HG02763 (cell line): Measurements from ENCODE around the gene ADGRD1.
"Not testable (repeated sequence)": the region's sequence is repeated elsewhere in the genome, so short reads cannot be mapped to it uniquely, and the experiment has no call there.

Experiments
- ATAC-seq: cut with Tn5 transposase; IDR thresholded peaks from one replicate; pipeline ENCODE4 v1.9.1; 2021; ENCODE audit warnings: mild to moderate bottlenecking, moderate library complexity; ENCODE audit not compliant: unreplicated experiment

ADGRD1 gene

DNA sequence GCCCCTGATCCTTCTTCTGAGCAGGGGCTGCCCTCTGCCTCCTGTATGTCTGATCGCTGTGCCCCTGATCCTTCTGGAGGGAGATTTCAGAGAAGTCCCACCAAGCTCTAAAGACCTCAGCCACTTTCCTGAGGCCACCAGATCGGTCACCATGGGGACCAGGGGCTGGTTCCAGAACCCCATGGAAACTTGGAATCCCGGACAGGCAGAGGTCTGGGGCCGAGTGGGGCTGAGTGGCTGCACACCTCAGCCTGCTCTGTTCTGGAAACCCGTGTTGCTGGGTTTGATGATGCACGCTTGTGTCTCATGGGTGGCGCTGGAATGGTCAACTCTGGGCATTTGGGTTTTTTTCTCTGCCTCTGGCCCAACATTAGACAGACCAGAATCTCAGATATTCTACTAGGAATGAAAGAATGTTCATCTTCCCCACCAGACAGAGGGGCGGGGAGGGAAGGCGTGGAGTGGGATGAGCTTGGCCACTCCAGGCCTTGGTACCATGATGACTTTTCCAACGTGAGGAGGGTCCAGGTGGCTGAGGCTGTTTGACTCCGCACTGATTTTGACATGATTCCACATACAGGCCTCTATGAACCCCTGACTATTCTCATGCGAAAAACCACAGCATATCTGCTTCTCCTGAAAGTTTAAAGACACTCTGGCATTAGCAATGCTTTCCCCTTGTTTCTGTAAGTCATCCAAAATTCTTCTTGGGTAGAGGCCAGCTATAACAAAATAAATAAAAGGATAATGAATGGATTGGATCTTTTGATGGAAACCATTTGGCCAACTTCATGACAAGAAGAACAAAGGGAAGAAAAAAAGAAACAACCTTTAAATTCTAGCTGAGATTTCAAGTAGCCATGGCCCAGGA is 114.5 kb downstream of the ADGRD1 start:
- no peak for ATAC-seq

DNA sequence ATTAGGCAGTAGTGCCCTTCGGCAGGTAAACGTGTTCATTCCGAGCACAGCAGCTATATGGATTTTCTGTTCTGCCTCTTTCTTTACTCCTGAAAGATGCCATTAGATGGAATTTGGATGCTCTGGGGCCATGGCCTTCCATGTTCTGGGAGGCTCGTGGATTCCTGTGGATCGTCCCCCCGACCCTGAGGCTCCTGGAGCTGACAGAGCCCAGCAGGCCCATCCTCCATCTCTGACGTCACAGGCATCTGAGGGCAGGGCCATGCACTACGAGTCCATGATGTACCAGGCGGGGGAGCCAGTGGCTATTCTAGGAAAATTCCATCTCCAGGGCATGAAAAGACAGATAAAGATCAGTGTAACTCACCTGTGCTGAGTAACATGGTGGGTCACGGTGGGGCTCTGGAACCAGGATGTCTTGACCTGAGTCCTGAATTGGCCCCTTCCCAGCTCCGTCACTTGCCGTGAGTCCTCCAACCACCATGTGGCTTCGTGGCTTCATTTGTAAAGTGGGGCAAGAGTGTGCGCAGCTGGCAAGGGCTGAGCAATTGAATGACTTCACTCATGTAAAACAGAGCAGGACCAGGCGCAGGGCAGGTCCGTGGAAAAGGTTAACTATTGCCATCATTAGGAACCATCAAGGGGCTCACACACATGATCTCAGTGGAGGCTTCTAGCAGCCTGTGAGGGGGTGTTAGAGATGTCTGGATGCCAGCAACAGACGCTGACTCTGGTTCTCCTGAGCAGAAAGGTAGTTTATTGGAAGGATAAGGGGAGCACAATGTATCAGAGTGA is 115.4 kb downstream of the ADGRD1 start:
- ATAC-seq = not testable (repeated sequence)

DNA sequence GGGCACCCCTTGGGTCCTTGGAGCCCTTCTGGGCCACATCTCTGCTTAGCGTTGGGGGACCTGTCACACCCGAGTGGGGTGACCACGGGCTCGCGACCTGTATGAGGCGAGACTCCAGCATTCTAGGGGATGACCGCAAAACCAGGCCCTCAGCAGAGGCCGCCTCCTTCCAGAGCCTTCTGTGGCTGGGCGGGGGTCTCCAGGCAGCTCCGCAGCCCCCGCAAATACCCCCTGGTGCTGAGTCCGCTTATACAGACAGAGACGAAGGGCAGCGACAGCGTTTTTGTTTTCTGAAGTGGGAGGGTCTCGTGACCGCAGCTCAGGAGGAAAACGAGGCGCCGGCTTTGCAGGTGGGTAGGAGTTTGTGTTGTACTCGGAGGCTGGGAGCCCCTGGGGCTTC is 116.4 kb downstream of the ADGRD1 start:
- ATAC-seq = not testable (repeated sequence)

DNA sequence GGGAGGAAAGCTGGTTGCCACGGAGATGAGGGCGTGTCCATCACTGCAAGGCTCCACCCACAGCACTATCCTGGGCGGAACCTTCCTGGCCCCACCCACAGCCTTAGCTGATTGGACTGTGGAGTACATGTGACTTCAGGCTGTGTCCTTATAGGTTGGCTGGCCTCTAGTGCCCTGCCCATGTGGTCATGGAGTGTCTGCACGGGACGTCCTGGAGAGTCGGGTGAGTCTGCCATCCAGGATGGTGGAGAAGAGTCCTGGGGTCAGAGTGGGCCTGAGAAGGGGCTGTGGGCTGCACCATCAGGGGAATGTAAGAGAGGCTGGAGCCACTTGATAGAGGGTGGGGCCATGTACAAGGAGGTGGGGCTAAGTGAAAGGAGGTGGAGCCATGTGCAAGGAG is 117.0 kb downstream of the ADGRD1 start:
- not testable (repeated sequence) for ATAC-seq

DNA sequence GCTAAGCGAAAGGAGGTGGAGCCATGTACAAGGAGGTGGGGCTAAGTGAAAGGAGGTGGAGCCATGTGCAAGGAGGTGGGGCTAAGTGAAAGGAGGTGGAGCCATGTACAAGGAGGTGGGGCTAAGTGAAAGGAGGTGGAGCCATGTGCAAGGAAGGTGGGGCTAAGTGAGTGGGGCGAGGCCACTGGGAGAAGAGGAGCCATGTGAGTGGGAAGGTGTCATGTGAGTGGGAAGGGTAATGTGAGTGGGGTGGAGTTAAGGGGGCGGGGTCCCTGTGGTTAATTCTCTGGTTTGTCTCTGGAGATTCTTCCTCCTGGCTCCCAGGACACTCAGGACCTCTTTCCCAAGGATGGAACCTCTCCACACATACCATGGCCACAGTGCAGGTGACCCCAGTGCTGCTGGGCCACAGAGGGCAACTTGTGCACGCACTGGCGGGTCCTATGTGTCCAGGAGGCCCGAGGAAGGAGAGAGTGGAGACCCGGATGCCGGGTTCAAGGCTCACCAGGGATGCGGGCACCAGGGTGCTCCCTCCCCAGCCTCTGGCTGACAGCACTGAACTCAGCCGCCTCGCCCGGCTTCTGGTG is 117.6 kb downstream of the ADGRD1 start:
- not testable (repeated sequence) for ATAC-seq

DNA sequence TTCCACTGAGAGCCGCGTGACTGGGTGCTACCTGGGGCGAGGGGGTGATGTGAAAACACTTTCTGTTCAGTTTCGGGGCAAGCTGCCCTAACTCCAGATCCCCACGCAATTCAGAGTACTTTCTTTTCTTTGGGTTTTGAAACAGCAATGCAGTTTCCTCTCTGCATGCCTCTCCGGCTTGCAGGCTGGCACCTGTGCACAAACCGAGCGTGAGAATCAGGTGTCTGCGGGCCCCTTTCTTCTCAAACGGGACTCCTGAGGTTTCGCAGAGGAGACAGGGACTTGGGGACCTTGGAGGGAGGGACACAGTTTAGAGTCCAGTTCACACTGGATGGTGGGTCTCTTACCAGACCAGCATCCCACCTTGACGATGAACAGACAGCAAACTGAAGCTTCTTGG is 118.2 kb downstream of the ADGRD1 start:
- not testable (repeated sequence) for ATAC-seq

DNA sequence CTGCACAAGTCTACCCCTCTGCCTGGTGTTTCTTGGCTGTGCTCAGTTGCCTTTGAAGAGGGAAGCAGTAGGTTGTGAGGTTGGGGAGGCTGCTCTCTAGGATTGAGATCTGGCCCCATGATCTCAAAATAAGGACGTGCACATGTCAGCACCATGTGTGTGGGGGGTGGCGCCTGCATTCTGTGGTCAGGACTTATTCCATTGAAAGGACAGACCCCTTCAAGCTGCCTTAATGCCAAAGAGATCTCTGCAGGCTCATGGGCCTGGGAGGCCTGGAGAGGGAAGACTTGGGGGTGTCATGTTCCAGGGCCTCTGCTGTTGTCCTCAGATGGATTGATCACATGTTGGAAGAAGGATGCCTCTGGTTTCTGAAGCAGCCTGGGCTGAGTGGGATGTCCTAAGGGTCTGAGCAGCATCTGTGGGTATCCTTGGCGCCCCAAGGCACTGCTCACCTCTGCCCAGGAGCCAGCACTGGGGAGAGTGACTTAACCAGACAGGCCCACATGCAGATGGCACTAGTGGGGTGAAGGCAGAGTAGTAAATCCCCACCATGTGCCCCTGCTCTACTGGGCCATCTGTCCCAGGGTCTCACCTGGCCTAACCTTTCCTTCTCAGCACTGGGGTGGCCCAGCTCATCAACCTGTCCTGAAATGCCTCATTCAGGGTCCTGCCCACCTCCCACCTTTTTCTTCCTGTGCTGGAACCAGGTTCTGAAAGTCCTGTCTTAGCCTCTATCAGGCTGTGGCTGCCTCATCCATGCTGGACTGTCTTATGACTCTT is 118.9 kb downstream of the ADGRD1 start:
- ATAC-seq = no peak

DNA sequence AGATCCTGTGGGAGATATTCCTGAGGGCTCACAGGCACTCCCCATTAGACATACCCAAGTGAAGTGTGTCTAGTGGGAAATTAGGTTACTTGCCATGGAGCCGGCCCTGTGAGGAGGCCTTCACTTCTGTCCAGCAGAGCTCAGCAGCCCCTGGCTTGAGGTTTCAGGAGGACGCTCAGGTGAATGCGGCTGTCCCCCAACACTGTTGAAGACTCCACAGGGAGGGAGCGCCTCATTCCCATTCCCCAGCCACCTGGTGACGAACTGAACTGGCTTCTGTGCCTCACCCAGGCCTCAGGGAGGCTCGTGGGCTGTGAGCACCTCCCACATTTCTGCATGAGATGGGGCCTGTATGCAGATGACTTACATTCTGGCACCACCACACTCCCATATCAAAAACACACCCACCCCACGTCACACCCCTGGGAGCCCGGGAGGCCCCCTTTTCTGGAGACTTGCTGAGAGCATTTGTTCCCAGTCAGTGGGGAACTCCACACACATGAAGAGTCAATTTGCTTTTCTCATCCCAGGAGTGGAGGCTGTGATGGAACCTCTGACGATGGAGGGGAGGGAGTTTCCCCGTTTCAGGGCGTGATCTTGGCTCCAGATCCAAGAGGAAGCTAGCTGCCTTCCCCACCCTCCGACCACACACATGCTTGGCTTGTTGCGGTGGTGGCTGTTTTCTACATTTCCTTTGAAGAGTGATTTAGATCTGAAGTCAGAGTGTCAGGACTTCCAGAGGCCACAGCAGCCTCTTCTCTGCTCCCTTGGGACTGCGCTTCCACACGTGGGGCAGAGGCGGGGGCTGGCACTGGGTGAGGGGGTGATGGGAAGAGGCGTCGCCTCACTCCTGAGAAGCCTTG is 120.7 kb downstream of the ADGRD1 start:
- ATAC-seq = no peak

DNA sequence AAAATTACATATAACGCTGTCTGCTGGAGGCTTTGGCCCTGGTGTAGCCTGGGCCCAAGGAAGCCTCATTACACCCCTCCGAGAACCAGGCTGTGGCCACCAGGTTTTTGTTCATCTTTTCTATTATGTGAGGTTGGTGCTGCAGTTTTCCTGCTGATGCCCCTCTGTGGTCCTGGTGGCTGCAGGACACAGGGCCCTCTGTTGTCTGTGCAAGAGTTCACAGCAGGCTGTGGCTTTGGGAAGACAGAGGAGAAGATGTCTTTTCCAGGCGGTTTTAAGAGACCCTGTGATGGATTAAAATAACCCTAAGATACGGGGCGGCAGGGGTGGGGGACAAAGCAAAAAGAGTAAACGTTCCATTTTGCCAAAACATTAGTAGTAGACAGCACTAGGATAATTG is 121.5 kb downstream of the ADGRD1 start:
- no peak for ATAC-seq

DNA sequence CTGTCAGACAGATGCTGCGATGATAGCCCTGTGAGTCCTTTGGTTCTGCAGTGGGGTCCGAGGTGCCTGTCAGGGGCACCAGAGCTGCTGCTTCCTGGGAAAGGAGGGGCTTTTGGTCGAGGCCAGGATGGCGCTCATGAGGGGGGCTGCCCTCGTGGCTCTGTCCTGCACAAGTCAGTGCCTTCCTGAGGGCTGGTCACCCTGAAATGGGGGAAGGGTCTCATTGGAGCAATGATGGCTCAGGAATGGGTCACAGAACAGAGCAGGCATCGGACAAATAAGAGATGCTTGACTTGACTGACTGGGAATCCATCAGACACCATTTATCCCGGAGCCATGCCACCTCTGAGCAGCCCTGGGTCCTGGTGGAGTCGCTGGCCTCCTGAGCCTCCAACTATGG is 121.9 kb downstream of the ADGRD1 start:
- ATAC-seq = no peak

DNA sequence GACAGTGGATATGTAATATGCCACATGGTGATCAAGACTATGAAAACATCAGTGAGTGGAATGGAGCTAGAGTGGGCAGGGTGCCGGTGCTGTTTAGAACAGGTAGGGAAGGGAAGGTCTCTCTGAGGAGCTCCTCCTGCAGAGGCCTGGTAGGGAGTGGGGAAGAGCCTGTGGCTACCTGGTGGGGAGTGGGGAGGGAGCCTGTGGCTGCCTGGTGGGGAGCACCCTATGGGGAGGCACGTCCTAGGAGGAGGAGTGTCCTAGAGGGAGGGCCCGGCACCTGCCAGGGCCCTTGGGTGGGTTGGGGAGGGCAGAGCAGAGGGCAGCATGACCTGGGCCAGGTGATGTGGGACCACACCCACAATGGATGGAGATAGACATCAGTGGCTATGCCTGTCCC is 122.6 kb downstream of the ADGRD1 start:
- no peak for ATAC-seq

DNA sequence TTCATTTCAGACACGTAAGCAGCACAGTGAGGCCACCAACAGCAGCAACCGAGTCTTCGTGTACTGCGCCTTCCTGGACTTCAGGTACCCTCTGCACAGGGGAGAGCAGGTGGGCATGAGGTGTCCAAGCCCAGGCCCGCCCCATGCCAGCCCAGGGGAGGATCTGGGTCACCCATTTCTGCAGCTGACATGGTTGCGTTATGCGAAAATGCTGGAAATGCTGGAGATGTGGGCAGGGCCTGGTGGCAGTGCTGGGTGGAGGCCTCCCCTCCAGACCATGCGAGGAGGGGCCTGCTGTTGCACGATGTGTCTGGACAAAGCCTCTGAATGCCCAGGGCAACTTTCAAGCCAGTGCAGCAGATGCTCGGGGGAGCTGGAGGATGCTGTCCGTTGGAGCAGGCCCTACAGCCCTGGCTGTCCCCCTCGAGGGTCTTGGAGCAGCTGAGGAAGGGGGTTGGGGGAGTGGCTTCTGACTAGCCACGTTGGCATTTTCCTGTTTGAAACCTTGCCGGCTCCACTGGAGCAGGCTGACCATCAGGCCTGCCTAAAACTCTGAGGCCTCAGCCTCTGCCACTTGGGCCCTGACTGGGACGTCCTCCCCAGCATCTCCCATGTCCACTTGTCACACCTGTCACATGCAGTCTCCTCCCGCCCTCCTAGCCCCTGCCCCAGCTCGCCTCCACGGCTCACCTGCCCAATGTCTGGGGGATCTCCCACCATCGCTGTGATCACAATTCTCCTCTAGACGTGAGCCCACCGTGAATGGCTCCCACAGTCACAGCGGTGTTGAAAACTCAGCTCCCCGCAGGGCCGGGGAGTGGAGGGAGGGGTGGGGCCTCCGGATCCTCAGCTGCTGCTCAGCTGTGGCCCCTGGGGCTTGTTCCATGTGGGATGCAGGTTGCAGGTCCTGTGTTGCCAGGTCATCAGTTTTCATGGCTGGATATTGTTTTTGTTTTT is 123.4 kb downstream of the ADGRD1 start:
- ATAC-seq = no peak

DNA sequence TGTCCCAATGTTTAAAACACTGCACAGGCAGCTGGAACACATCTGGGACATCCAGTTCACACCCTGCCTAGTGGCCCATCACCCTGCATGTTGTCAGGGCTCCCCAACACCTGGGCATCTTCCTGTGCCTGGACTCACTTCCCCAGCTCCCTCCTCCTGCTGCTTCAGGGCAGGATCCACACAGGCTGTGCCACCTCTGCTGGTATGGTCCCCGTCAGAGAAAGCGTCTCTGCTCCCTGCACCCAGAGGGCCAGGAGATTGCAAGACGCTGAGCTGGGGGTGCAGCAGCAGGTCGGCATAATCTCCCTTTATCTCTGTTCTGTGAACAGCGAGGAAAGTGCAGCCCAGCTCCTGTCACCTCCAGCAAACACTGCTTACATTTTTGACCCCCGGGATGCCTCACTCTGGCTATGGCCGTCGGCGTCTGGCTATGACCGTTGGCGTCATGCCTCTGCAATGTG is 124.3 kb downstream of the ADGRD1 start:
- no peak for ATAC-seq

DNA sequence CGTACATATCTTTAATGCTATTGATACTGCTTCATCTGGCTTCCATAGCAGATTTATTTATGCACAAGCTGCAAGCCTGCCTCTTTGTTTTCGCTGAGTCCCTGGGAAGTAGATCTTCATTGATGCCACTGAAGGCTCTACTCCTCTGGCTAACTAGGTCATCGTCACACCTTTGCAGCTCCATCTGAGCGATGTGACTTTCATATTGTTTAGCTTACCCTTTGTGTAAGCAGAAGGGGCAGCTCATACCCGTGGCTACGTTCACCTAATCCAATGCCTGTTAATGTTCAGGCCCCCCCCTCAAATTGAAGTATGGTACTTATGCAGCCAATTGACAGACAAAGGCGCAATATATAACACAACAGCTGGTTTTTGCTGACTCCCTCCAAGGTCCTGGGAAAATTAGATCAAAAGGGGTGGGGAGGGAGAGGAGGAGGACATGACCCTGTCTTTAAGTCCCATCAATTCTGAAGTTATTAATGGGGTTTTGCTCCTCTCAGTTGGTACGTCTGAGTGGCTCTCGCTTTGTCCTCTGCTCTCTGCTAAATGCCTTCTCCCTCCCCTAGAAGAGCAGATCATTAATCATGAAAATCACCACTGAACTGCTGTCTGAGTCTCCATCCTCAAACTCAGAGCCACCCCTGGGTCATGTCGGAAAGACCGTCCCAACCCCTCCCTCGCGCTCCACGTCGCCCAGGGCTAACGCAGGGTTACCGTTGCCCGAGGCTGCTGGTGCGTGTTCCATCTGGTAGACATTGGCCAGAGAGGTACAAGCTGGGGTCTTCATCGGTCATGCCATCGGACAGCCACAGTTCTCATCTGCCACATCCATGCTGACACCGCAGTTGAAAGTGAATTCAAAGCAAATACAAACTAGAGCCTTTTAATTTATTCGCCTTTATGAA is 128.8 kb downstream of the ADGRD1 start:
- no peak for ATAC-seq

DNA sequence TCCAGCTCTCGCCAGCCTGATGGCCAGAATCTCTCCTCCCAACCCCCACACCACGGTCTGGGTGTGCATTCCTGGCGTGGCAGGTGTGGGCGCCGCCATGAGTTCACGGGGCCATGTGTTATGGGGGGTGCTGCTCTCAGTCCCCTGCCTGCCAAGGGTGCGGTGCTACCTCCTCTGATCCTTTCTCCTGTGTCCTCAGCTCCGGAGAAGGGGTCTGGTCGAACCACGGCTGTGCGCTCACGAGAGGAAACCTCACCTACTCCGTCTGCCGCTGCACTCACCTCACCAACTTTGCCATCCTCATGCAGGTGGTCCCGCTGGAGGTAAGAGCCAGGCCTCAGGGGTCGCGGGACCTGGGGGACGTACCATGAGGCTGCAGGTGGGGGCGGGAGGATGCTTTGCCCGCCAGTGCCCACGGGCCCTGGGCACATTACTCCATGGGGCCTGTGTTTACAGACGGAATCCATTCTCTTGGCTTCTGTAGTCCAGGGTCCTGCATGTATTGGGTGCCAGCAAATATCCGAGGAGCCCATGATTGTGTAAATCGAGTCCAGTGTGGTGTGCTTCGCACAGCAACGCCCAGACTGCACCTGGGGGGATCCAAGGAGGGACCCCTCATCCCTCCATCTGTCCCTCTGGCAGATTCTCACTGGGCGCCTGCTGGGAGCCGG is 130.8 kb downstream of the ADGRD1 start:
- no peak for ATAC-seq

DNA sequence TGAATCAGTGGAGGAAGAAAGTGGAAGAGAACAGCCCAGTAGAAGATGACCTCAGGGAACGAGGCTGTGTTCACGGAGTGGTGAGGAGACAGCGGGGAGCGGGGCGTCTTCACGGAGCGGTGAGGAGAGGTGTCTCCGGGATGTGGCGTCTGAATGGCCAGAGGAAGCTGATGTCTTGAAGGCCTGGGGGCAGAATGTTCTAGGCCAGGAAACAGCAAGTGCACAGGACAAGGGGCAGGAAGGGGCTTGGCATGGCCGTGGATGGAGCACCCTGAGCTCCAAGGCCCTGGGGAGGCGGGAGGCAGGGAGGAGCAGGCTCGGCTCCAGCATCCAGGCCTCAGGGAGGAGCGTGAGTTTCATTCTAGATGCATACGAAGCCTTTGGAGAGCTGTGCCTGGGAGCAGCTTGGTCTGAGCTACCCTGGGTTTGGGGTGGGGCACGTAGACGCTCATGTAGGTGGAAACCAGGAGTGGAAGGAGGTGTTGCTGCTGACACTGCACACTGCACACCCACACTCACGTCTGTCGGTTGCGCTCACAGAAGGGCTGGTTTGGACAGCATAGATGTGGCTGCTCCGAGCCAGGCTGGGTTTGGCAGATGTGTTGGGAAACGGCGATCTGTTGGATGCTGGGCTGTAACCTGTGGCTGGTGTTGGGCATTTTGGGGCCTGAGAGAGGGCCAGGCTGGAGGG is 131.6 kb downstream of the ADGRD1 start:
- ATAC-seq = no peak
